HG03432 (cell line): ENCODE data around the gene CHCHD3.
"Not testable (repeated sequence)": the region's sequence is repeated elsewhere in the genome, so short reads cannot be mapped to it uniquely, and the experiment has no call there.

Experiments
- ATAC-seq: cut with Tn5 transposase; IDR thresholded peaks from one replicate; pipeline ENCODE4 v1.9.1; 2021; ENCODE audit warnings: mild to moderate bottlenecking, moderate library complexity; ENCODE audit not compliant: unreplicated experiment

CHCHD3 gene

DNA sequence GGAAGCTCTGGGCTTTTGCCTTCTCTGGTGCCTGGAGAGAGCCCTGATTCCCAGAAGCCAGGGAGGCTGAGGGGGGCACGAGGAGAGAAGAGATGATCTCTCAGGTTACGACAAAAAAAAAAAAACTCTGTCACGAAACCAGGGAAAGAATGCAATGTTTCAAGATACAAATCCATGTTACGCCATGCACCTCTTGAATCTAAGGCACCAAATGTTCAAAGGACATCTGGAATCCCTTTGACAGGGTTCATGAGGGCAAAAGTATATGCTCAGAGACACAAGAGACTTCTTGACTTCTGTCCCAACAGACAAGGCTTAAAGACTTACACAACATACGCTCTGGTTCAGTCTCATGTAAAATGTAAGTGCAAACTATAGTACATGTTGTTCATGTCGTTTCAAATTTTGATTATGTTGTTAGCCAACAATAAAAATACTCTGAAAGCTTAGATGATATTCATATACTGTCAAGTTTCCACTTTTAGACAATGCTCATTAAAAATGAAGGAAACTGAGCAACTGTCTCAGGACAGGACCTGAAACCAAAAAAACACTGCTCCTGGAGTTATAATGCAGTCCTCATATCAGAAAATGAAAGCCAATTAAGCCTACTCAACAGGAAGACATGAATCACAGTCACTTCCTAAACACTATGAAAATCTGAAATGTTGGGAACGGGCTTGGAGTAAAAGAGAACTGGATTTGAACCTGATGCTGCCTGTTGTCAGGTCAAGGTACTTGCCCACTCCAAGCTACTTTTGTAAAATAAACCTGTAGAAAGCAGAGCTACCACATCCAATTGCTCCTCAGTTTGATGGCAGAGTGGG, 72.3 kb downstream of the CHCHD3 start:
- no peak for ATAC-seq

DNA sequence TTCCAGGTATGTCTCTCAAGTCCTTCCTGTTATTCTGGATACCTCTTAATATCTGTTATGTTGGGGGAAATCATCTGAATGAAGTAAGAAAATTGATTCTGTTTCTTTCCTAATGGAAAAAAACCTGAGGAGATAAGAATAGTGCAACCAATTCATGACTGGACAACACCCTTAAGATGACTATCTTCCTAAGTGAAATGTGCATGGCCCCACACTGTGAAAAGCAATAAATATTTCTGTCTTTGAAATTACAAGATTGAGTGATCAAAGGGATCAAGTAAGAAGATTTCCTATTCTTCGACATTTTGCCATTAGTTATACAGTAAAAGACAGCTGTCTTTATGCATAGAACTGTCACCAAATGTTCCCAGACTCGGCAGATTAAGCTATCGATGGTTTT, 73.9 kb downstream of the CHCHD3 start:
- ATAC-seq: no peak

DNA sequence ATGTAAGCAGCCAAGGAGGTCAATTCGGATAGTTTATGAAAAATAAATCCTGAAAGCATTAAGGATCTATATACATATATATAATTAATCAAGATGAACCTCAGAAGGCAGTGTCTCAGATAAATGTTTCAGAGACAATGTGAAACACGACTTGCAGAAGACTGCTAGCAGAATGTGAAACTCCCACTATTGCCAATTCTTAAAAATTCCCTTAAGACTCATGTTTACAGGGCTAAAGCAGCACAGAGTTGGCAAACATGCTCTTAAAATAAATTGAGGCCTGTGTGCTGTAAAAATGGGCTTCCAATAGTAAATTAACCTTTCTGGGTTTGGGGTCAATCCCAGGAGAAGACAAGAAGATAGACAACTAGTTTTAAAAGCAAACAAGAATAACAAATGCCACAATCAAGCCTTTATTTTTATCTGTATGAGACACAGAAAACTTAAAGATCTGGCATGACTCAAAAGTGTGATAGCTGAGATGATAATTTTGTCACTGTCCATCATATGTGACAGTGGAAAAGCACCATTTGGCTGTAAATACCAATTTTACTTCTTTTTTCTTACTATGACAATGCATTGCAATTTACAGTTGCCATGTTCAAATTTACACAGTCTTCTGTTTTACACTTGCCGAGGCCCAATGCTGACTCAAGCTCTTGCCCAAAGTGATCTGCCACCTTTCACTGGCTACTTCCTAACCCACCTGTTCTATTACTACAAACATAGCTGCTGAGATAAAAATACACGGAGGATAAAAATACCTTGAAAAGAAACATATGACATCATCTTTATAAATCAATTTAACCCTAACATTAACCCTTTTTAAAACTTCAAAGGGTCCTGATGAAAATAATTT, 78.6 kb downstream of the CHCHD3 start:
- no peak for ATAC-seq

DNA sequence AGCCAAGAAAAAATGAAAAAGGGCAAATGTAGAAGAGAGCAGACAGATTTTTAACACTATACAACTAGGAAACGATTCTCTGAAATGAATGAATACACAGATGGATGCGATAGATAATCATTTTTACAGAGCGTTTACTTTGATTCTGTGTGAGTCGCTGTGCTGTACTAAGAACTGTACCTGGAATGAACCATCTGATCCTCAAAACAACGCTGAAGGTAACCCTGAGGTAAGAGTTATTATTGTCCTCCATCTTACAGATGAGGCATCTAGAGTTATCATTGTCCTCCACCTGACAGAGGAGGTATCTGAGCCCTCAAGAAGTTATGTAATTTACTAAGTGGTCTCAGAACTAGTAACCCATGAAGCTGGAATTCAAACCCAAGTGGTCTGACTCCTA, 80.2 kb downstream of the CHCHD3 start:
- ATAC-seq: no peak

DNA sequence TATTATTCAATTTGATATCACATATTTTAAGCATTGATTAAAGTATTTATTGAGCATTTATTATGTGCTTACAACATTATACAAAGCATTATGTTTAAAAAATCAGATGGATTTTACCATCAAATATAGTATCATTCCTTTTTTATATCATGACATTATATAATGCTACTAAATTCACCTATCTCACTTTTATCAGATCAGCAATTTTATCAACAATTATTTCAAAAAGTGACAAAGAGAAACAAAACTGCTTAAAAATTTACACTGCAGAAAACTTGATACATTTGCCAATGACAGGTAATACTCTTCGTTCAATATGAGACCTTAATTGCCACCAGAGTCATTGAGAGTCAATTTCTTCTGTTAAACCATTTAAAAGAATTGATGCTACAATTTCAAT, 82.0 kb downstream of the CHCHD3 start:
- ATAC-seq: no peak

DNA sequence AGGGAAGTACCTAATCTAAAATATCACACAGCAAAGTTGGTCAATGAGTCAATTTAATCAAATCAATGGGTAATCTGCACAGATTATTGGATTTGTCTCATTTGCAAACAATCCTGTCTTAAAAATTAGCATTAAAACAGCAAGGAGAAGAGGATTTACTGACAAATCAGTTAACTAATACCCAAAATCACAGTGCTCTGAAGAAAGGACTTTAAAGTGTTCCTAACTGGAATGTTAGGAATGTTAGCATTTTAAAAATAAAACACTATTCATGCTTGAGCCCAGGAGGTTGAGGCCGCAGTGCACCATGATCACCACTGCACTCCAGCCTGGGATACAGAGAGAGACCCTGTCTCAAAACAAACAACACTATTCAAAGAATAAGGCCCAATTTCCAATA, 83.1 kb downstream of the CHCHD3 start:
- no peak for ATAC-seq

DNA sequence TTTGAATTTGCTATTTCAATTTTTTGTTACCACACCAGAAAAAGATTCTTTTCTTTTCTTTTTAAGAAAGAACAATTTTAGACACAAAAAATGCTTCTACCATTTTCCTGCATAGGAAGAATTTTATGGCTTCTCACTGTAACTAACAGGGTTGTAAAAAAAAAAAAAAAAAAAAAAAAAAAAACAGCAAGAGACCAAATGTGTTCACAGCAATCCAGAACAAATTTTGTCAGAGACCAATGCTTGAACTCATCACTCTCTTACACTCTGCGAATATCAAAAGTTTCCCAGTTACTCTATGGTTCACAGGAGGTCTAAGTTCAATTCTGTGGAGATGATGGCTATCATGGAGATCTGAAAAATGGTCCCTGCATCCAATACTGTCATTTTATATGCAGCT, 84.4 kb downstream of the CHCHD3 start:
- no peak for ATAC-seq

DNA sequence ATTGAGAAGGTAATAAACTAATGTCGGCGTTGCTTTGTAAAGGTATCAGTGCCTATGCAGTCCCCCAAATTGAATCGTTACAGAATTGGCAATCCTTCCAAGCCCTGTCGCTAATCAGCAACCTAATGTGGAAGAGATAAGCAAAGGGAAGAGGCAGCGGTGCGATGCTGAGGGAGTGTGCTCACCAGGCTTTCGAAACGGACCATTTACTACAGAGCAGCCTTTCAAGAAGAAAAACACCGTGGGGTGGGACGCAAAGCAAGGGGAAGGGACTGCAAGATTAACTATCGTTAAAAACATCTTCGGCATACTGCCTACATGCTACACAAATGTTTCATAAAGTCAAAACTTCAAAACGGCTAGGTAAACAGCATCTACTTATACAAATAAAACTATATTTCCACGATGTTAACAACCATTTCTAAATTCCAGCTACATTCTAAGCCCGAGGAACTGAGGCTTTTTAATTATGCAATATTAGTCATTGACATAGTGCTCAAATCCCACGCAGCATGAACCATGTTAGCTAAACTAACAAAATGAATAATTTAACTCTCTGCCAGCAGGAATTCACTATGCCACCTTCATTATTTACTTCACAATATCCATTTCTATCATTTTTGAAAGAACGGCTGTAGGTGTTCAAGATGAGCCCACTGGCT, 85.2 kb downstream of the CHCHD3 start:
- ATAC-seq: no peak

DNA sequence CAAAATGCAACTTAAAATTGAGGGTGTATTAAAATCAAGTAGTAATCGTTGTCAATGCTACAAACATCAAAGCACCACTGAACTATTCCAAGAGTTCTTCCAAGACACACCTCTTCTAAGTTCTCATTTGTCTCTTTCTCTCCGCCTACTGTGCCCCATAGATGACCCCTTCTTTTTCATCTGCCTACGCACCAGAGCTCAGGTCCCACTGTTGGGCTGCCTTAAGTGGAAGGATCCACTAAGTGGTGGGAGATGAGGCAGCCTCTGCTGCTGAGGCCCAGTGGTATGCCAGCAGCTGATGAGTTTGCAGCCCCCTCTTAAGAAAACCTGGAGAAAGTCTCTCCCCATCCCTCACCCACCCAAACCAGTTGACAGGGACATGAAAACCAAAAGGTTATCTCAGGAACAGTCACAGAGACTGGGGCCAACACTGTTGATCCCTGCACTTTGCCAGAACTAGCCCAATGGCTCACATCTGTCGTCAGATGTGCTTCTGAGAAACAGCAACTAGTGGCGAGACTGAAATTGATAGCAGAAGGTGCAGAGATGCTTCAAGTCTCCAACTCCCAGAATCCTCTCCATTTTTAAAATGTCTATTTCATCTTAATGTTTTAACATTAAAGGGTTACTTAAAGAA, 88.4 kb downstream of the CHCHD3 start:
- no peak for ATAC-seq

DNA sequence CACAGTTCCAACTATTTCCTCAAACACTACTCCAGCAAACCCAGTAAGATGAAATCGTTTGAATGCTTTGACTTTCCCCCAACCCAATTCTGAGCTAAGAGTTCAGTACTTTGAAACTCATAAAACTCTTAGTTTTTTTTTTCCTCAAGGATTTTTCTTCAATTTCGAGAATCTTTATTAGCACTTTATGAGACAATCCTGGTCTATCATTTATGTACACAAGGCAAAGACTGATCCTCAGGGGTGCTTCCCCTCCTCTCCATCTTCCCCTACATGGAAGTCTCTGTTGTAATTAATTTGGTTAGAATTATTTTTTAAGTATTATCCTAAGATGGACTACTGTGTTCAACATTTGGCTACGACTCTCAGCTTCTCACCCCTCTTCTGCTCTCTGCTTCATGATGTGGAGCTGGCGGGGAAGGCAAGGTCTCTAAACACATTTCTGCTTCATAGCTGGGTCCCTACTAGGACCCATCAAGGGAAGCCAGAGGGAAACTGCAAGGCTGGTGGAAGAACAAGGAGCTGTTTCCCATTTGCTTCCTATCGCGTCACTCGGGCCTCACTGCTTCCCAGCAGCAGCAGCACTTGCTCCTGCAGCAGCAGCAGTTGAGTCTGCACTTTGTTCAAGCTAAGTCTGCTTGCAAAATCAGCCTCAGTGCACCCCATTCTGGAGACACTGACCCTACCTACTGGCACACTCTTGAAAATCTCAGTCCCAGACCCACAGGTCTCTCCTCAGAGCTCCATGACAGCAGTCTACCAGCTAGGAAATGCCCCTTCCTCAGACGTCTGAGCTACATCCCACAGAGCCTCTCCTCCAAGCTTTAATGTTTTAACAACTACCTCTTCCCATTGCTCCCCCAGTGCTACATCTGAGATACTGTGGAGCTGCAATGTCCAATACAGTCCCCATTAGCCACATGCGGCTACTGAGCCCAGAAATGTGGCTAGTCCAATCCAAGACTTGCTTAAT, 90.0 kb downstream of the CHCHD3 start:
- ATAC-seq: no peak

DNA sequence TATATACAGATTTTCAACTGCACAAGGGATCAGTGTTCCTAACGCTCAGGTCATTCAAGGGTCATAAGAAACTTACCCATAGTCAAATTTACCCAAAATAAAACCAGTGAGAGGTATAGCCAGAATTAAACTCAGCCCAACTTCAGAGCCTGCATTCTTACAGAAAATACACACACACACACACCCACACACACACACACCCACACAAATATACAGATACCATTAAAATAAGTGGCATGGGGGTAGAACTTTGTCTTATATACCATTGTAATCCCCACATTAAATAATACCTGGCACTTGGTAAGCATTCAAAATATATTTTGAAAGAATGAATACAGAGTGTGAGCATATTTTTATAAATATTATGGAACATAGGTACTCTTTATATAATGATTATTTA, 93.8 kb downstream of the CHCHD3 start:
- no peak for ATAC-seq

DNA sequence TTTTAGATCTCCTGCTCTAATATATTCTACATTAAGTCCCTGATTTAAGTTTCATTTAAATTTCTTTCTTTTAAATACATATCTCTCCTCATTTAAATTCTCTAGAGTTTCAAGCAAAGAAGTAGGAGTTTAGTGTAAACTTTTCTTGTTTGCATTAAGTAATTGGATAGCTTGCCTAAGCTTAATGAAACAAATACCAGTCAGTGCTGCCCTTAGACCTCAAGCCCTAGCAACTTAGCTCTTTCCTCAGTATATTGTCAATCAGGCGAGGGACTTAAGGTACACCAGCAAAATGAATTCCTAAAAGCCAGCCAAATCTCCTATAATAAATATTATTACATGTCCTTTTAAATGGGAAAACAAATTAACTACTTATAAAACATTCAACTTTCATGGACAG, 101.5 kb downstream of the CHCHD3 start:
- ATAC-seq: no peak

DNA sequence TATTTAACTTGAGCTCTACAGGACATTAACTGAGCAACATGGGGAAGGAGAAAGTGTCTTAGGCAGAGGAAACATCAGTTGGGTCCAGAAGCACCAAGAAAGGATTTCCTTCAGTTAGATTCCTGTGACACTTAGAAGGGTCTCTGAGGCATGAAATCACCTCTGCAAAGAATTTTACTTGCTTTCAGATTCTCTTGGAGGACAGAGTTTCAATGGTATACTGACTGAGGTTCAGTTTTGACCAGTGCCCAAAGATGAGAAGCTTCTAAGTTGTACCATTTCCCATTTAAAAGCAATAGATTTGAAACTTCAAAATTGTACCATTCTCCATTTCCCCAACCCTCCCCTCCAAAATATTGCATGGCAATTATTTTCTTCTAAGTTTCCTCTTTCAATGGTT, 102.4 kb downstream of the CHCHD3 start:
- no peak for ATAC-seq

DNA sequence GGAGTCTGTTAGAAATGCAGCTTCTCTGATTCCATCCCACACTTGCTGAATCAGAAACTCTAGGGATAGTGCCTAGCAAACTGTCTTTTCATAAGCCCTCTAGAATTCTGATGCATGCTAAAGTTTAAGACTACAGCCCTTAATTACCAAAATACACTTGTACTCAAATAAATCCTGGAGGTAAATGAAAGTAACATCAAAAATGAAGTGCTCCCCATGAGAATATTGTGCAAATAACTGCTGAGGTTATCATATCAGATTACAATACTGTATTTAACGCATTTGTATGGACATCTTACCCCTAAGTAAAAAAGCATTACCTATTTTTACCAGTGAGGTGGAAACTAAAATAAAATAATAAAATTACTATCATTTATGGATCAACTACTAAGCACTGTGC, 104.7 kb downstream of the CHCHD3 start:
- no peak for ATAC-seq

DNA sequence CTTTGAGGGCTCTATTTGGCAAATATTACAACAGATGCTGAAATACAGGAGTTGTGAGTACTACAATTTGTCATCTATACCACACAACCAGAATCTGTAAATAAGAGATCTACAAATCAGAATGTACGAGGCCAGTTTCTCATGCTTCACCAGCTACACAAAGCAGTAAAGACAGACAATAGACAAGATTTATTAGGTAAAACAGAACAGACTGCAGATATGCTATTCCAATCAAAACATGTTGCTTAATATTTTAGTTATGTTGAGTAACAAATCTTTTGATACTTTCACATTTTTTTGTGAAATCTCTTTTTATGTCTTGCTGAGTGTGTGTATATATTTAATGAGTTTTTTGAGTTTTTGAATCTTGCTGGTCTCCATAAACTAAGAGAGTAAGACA, 109.1 kb downstream of the CHCHD3 start:
- no peak for ATAC-seq

DNA sequence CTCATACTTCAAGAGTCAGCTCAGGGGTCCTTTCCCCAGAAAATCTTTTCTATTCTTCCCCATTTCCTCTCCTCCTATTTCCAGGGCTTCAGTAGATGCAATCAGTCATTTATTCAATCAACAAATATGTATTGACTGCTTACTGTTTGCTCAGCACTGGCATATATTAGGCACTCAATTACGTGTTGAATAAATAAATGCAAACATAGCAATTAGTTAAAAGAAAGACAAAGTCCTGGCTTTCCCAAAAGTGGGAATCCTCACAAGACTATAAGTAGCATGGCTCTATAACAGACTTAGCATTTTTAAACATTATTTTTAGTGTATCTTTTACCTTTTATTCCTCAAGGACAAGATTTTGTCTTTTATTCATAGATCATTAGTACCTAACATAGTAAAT, 111.6 kb downstream of the CHCHD3 start:
- ATAC-seq: no peak

DNA sequence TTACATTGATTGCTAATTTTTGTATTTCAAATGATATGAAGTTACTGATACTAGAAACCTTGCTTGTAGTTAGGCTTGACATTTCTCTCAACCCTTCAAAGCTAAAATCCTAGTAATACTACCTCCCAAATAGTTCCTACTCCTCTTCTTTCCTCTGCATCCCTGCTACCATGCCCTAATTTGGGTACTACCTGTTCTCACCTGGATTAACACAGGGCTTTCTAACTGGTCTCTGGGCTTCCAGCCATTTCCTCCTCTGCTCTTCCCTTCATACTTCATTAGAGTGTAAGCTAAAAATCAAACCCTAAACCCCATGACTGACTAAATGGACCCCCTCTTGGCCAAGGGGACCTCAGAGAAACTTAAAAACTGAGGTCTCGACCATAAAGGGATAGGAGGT, 112.4 kb downstream of the CHCHD3 start:
- ATAC-seq: no peak

DNA sequence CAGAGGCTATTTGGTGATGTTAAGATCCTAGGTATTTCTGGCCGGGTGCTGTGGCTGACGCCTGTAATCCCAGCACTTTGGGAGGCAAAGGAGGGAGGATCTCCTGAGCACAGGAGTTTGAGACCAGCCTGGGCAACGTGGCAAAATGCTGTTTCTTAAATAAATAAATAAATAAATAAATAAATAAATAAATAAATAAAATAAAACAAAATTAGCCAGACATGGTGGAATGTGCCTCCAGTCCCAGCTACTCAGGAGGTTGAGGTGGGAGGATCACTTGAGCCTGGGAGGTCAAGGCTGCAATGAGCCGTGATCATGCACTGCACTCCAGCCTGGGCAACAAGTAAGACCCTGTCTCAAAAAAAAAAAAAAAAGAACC, 114.4 kb downstream of the CHCHD3 start:
- ATAC-seq: not testable (repeated sequence)

DNA sequence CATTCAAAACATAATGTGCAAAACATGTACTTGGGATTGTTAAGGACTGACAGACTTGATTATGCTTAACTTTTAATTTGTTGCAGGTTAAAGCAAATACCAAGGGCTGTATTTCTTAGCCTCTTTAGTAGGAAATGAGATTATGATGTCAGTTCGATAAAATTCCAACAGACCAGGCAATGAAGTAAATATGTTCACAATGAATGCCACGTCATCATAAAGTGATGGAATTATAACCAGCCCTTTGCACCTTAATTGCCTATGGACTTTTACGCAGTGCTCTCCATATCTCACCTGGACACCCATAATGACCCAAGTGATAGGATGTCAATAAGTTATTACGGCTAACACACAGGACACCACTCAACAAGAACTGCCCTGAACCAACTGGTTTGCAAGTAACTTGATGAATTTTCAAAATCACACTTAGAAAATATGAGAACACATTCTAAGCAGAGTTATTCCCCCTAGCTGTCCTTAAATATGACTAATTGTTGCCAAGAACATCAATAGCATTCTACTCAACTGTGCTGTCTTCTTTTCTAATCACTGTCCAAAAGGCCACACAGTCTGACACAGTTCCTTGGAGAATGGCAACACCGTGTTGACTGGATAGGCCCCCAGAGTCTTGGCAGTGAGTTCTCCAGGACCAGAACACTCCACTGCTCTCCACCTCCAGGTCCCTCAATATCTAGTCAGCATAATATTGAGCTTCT, 115.0 kb downstream of the CHCHD3 start:
- ATAC-seq: no peak
